ENCODE measurements around the gene TRIML2. TPM values are rescaled to one million over a fixed set of nuclear protein-coding genes. Genes with fewer than 3 reads are reported as not detected.

TRIML2 gene, protein sequence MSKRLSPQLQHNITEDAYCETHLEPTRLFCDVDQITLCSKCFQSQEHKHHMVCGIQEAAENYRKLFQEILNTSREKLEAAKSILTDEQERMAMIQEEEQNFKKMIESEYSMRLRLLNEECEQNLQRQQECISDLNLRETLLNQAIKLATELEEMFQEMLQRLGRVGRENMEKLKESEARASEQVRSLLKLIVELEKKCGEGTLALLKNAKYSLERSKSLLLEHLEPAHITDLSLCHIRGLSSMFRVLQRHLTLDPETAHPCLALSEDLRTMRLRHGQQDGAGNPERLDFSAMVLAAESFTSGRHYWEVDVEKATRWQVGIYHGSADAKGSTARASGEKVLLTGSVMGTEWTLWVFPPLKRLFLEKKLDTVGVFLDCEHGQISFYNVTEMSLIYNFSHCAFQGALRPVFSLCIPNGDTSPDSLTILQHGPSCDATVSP
- not detected for total RNA-seq

DNA sequence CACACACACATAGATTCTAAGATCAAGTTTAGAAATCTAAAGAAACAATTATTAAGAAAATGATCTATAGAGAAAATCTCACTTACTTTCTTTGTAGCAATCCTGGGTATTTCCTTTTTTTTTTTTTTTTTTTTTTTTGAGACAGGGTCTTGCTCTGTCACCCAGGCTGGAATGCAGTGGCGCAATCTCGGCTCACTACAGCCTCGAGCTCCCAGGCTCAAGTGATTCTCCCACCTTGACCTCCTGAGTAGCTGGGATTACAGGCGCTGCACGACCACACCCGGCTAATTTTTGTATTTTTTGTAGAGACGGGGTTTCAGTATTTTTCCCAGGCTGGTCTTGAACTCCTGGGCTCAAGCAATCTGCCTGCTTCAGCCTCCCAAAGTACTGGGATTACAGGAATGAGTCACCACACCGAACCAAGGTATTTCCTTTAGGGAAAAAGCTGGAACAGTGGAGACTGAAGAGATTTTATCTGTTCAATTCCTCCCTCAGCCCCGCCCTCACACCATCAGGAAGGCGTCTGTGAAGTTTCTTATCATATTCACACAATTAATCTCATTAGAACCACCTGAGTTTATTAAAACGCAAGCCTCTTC lies at the start of gene TRIML2:
TSS of gene TRIML2 (minus strand) at position 447 of the 599 bp plus-strand sequence. CDS start 4,235 bp downstream, outside the sequence.
- no peak for DNase-seq (ENCODE audit: low spot score in 2 of 2)
- TF ChIP-seq, protein P1, sequence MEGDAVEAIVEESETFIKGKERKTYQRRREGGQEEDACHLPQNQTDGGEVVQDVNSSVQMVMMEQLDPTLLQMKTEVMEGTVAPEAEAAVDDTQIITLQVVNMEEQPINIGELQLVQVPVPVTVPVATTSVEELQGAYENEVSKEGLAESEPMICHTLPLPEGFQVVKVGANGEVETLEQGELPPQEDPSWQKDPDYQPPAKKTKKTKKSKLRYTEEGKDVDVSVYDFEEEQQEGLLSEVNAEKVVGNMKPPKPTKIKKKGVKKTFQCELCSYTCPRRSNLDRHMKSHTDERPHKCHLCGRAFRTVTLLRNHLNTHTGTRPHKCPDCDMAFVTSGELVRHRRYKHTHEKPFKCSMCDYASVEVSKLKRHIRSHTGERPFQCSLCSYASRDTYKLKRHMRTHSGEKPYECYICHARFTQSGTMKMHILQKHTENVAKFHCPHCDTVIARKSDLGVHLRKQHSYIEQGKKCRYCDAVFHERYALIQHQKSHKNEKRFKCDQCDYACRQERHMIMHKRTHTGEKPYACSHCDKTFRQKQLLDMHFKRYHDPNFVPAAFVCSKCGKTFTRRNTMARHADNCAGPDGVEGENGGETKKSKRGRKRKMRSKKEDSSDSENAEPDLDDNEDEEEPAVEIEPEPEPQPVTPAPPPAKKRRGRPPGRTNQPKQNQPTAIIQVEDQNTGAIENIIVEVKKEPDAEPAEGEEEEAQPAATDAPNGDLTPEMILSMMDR (IDR thresholded peaks at IDR 0.05), result no peak
- TF ChIP-seq POLR2A (IDR thresholded peaks at IDR 0.05), result no peak
- intact Hi-C loops (cut with DNase I; ENCODE audit: low total_unique reads), result loop anchor here (5.0 kb wide), 1 partner anchor 972 kb away; no protein-coding TSS in a partner anchor
- WGBS, 2 donors, result 54 to 55% methylated on average over 11 of the region's 11 CpGs
- no peak within 1 kb of the TSS for H3K4me3 ChIP-seq (ENCODE audit: low read depth, poor library complexity, severe bottlenecking)

DNA sequence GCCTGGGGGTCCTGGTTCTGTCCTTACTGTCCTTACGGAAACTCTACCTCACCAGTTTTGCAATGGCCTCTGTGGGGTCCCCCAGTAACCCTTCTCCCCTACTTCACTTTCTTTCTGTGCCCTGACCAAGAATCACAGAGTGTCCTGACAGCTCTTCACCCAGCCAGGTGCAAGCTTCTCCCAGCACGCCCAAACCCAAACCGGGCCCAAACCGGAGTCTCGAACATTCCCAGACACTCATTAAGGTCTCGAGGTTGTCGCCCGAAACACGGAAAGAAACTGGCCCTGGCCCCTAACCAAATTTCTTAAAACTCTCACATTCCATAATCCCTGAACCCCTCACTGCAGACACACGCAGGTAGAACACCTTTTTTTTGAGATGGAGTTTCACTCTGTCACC lies 48.9 kb upstream of the TRIML2 start:
- TF ChIP-seq POLR2A (IDR thresholded peaks at IDR 0.05), result no peak
- TF ChIP-seq, protein P1 (IDR thresholded peaks at IDR 0.05), result no peak
- 91 to 92% methylated on average over 10 of the region's 10 CpGs for WGBS, 2 donors
- H3K4me3 ChIP-seq (ENCODE audit: low read depth, poor library complexity, severe bottlenecking), result no peak overlapping the region
- intact Hi-C loops (cut with DNase I; ENCODE audit: low total_unique reads), result no loop called here
- peak in 1 of 2 donors; percentile 68 for DNase-seq (ENCODE audit: low spot score in 2 of 2)

- 81 to 94% methylated on average over 11 of the region's 11 CpGs for WGBS, 2 donors
- TF ChIP-seq POLR2A (IDR thresholded peaks at IDR 0.05), result no peak
- TF ChIP-seq, protein P1 (IDR thresholded peaks at IDR 0.05), result no peak
- peak in 1 of 2 donors; percentile 15 for DNase-seq (ENCODE audit: low spot score in 2 of 2)
- H3K4me3 ChIP-seq (ENCODE audit: low read depth, poor library complexity, severe bottlenecking), result no peak overlapping the region
- intact Hi-C loops (cut with DNase I; ENCODE audit: low total_unique reads), result no loop called here
Observed at GRCh38 chr4:188154668-188155405, 45.4 kb upstream of the TRIML2 start.

- DNase-seq (ENCODE audit: low spot score in 2 of 2), result peak in 1 of 2 donors; percentile 15
- intact Hi-C loops (cut with DNase I; ENCODE audit: low total_unique reads), result no loop called here
- 87 to 89% methylated on average over 6 of the region's 6 CpGs for WGBS, 2 donors
- H3K4me3 ChIP-seq (ENCODE audit: low read depth, poor library complexity, severe bottlenecking), result no peak overlapping the region
- TF ChIP-seq, protein P1 (IDR thresholded peaks at IDR 0.05), result no peak
- no peak for TF ChIP-seq POLR2A (IDR thresholded peaks at IDR 0.05)
Observed at GRCh38 chr4:188147776-188148175, 38.4 kb upstream of the TRIML2 start.

- no peak overlapping the region for H3K4me3 ChIP-seq (ENCODE audit: low read depth, poor library complexity, severe bottlenecking)
- DNase-seq (ENCODE audit: low spot score in 2 of 2), result peak in 1 of 2 donors; percentile 63
- intact Hi-C loops (cut with DNase I; ENCODE audit: low total_unique reads), result no loop called here
- 87 to 93% methylated on average over 11 of the region's 11 CpGs for WGBS, 2 donors
- TF ChIP-seq, protein P1 (IDR thresholded peaks at IDR 0.05), result no peak
- TF ChIP-seq POLR2A (IDR thresholded peaks at IDR 0.05), result no peak
Observed at GRCh38 chr4:188147176-188147575, 37.8 kb upstream of the TRIML2 start.
